ENCODE measurements around the gene DHRS2. TPM values are rescaled to one million over a fixed set of nuclear protein-coding genes. Genes with fewer than 3 reads are reported as not detected.

Gene DHRS2
- total and polyA plus RNA-seq, 2 of the 13 experiments (the other 11 are each of a cell fraction or from before 2014, with no cell fraction given), result 1,621 to 3,021 TPM

- TF ChIP-seq GMEB1 (CRISPR knock-in tag; IDR thresholded peaks at IDR 0.05; ENCODE audit: borderline replicate concordance) (no peak), ARID2 (CRISPR knock-in tag; IDR thresholded peaks at IDR 0.05; ENCODE audit: borderline replicate concordance) (peak; percentile 54; the same call in 1 of the 2 replicates), ZNF768 (CRISPR knock-in tag; IDR thresholded peaks at IDR 0.05) (no peak), PREB (CRISPR knock-in tag; IDR thresholded peaks at IDR 0.05) (no peak), ZNF142 (CRISPR knock-in tag; IDR thresholded peaks at IDR 0.05) (no peak), ZNF33B (CRISPR knock-in tag; IDR thresholded peaks at IDR 0.05) (peak; percentile 38; the same call in 1 of the 2 replicates), REST (IDR thresholded peaks at IDR 0.05; ENCODE audit: borderline replicate concordance in 1 of 2, low read depth in 1 of 2, low read length in 2 of 2) (no peak), ZNF776 (CRISPR knock-in tag; IDR thresholded peaks at IDR 0.05) (no peak), CHD4 (IDR thresholded peaks at IDR 0.05; ENCODE audit: borderline replicate concordance, low read length) (0 out of 2 replicates have a peak, but pooled peaks have one; percentile 16), HNRNPLL (IDR thresholded peaks at IDR 0.05; ENCODE audit: low read depth, low read length, poor library complexity, severe bottlenecking) (no peak), ZFYVE20 (CRISPR knock-in tag; IDR thresholded peaks at IDR 0.05; ENCODE audit: borderline replicate concordance, low read depth) (no peak), RBAK (CRISPR knock-in tag; IDR thresholded peaks at IDR 0.05) (0 out of 2 replicates have a peak, but pooled peaks have one; percentile 10), ISX (CRISPR knock-in tag; conservative IDR thresholded peaks at IDR 0.05) (no peak), FOSL2 (CRISPR knock-in tag; IDR thresholded peaks at IDR 0.05) (no peak)
- TF ChIP-seq, protein P1, sequence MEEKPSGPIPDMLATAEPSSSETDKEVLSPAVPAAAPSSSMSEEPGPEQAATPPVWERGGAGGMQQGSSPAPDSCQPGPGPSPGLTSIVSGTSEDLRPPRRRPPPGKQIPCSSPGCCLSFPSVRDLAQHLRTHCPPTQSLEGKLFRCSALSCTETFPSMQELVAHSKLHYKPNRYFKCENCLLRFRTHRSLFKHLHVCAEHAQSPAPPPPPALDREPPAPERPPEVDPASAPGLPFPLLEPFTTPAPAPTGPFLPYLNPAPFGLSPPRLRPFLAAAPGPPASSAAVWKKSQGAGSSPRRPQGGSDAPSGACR (CRISPR knock-in tag; IDR thresholded peaks at IDR 0.05), result 0 out of 2 replicates have a peak, but pooled peaks have one; percentile 53
Observed at GRCh38 chr14:23600322-23600707, 35.8 kb upstream of the DHRS2 start (continued).

Measured in HepG2 (cell line).